Activated T-helper 1 cell treated with anti-CD3 and anti-CD28 coated beads, Interleukin-12 subunit alpha, Interleukin-12 subunit beta, Interleukin-2, Interleukin-4 antibody, amounts not matched to agents 30 ng/mL and 10 ng/mL and 1 ng/mL, durations not matched to agents 14 hours and 24 hours and 36 hours (primary cell): ENCODE data around the gene ATP4A. TPM values are rescaled to one million over a fixed set of nuclear protein-coding genes. Genes with fewer than 3 reads are reported as not detected.

Experiments used
- DNase-seq: peaks from one replicate; pipeline ENCODE4 v3.0.0; 2021; ENCODE audit warnings: low spot score
- H3K27ac Mint-ChIP-seq: one replicate; pipeline ENCODE4 v1.8.0; 2021; ENCODE audit warnings: mild to moderate bottlenecking, mixed read lengths
- H3K27me3 Mint-ChIP-seq: one replicate; pipeline ENCODE4 v1.8.0; 2022; ENCODE audit warnings: mild to moderate bottlenecking, moderate library complexity, mixed read lengths; ENCODE audit not compliant: insufficient read depth
- H3K36me3 Mint-ChIP-seq: one replicate; pipeline ENCODE4 v1.8.0; 2021; ENCODE audit warnings: low read depth, mixed read lengths
- H3K4me1 Mint-ChIP-seq: one replicate; pipeline ENCODE4 v1.8.0; 2021; ENCODE audit warnings: low read depth, mixed read lengths
- H3K4me3 Mint-ChIP-seq: one replicate; pipeline ENCODE4 v1.8.0; 2021; ENCODE audit warnings: mild to moderate bottlenecking, moderate library complexity, mixed read lengths
- H3K9me3 Mint-ChIP-seq: one replicate; pipeline ENCODE4 v1.8.0; 2021; ENCODE audit warnings: mixed read lengths
- intact Hi-C: fragments of 100-400 bp; cut with micrococcal nuclease; formaldehyde crosslinking; loops from one replicate; pipeline ENCODE4 v1.15.1; 2024
- total RNA-seq: library from RNA; stranded (reverse); gene quantifications from 2 replicates; pipeline ENCODE4 v1.2.3, GENCODE V29; 2022

ATP4A gene
- total RNA-seq, 1 donor from 2014 or later: not detected

DNA sequence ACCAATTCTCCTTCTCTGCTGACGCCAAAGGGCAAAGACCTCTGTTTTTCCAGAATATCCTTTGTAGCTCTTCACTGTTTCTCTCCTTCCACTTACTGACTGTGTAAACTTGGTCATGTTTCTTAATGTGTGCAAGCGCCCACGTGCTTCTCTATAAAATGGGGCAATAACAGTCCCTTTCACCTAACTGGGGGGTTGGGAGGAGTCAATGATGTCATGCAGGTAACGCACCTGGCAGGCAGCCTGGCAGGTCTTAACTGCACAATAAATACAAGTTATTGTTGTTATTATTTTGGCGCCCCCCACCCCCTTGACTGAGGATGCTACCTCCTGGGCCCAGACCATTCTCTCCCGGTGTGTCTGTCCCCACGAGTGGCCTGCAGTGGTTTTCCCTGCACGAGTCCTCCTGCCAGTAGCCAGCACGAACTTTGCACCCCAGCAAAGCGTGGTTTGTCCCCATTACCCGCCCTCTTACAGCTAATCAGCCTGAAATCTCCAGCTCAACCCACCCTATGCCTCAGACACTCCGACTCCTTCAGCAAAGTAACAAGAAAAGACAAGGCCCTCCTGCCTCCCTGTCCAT is 40.6 kb downstream of the ATP4A start:
- Mint-ChIP-seq H3K4me1 (no peaks in the 10 kb centered on the region), H3K9me3 (no peaks in the 10 kb centered on the region), H3K36me3 (no peaks in the 10 kb centered on the region), H3K27me3 (peaks cover 9% of the 10 kb centered on the region), H3K4me3 (no peak overlapping the region), H3K27ac (no peak overlapping the region)
- intact Hi-C loops: no loop called here
- DNase-seq: no peak

DNA sequence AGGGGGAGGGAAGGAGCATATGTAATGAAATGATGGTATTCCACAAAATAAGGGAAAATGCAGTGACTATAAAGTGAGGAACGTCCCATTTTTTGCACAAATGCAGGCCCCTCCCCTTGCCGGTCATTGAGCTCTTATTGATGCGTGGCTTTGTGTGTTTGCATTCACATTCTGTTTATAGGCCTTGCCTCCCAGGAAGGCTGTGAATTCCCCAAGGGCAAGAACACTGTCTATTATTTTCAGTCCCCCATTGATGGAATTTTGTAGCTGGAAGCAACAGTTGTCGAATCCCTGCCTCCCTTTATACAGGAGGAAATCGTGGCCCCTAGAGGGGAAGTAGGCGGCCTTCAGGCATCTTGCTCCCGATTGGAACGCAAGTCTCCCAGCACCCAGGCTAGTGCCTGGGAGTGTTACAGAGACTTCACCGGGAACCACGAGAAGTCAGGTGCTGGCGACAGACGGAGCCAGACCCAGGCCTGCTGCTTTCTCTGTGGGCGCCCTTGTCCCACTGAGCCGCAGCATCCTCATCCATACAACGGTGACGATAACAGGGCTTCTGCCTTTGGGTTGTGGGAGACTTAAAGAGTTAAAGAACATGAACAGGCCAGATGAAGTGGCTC is 42.2 kb downstream of the ATP4A start:
- intact Hi-C loops: no loop called here
- no peaks in the 10 kb centered on the region for H3K4me1 Mint-ChIP-seq
- DNase-seq: no peak
- peaks cover 8% of the 10 kb centered on the region for H3K27me3 Mint-ChIP-seq
- H3K9me3 Mint-ChIP-seq: no peaks in the 10 kb centered on the region
- H3K27ac Mint-ChIP-seq: no peak overlapping the region
- no peaks in the 10 kb centered on the region for H3K36me3 Mint-ChIP-seq
- no peak overlapping the region for H3K4me3 Mint-ChIP-seq

DNA sequence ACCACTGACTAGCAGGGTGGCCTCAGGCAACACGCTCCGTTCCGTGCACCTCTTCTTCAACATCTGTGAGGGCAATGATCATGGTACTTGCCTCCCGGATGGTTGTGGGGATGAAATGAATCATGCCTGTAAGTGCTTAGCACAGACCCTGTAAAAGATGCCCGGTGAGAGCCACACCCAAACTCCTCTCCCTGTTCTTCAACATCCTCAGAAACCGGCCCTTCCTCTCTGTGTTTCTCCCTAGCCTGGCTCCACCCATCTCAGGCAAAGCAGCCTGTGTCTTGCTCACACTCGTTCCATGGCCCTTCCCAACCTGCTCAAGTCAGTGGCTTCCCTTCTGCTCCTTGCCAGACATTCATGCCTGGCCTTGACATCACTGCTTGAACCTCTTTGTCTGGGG is 44.2 kb downstream of the ATP4A start:
- no peak for DNase-seq
- no peaks in the 10 kb centered on the region for H3K4me1 Mint-ChIP-seq
- H3K27ac Mint-ChIP-seq: no peak overlapping the region
- no peak overlapping the region for H3K4me3 Mint-ChIP-seq
- no peaks in the 10 kb centered on the region for H3K36me3 Mint-ChIP-seq
- H3K27me3 Mint-ChIP-seq: peaks cover 6% of the 10 kb centered on the region
- no peaks in the 10 kb centered on the region for H3K9me3 Mint-ChIP-seq
- intact Hi-C loops: no loop called here

DNA sequence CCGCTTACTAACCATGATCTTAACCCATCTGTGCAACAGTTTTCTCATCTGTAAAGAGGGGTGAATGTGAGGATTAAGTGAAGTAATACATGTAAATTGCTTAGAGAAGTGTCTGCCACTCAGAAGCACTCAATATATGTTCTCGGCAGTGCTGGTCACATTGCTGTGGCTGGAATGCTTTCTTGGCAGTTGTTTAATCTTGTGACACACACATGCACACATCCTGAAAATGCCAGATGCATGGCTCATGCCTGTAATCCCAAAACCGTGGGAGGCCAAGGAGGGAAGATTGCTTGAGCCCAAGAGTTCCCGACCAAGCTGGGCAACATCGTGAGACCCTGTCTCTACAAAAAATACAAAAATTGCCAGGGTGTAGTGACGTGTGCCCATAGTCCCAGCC is 45.1 kb downstream of the ATP4A start:
- Mint-ChIP-seq H3K27me3 (peaks cover 8% of the 10 kb centered on the region), H3K4me3 (no peak overlapping the region), H3K27ac (no peak overlapping the region), H3K9me3 (no peaks in the 10 kb centered on the region), H3K36me3 (no peaks in the 10 kb centered on the region), H3K4me1 (no peaks in the 10 kb centered on the region)
- intact Hi-C loops: no loop called here
- no peak for DNase-seq

DNA sequence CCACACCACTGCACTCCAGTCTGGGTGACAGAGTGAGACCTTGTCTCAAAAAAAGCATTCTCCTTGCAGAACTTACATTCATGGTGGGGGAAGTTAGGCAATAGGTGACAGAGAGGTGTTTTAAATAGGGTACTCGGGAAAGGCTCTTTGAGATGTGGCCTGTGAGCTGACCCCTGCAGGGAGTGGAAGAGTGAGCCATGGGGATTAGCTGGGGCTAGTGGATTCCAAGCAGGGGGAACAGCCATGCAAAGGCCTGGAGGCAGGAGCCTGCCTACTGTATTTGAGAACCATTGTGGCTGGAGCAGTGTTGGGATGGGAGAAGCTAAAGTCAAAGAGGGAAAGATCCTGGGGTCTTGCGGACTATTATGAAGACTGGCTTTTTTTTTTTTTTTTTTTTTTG is 46.1 kb downstream of the ATP4A start:
- DNase-seq: no peak
- Mint-ChIP-seq H3K27me3 (peaks cover 7% of the 10 kb centered on the region), H3K27ac (no peak overlapping the region), H3K4me1 (no peaks in the 10 kb centered on the region), H3K4me3 (no peak overlapping the region), H3K36me3 (no peaks in the 10 kb centered on the region), H3K9me3 (no peaks in the 10 kb centered on the region)
- intact Hi-C loops: no loop called here

DNA sequence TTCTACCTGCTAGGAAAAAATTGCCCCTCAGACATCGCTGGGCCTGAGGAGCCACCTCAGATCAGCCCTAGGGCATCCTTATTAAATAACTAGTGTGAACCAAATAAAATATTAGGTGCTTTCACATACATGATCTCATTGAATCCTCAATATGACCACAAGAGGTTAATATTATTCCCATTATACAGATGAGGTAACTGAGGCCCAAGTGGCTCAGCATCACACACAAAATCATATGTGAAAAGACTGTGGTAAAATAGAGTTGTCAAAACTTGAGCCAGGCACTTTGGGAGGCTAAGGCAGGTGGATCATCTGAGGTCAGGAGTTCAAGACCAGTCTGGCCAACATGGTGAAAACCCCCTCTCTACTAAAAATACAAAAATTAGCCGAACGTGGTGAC is 47.1 kb downstream of the ATP4A start:
- Mint-ChIP-seq H3K4me3 (no peak overlapping the region), H3K9me3 (no peaks in the 10 kb centered on the region), H3K27me3 (peaks cover 12% of the 10 kb centered on the region), H3K27ac (no peak overlapping the region), H3K4me1 (no peaks in the 10 kb centered on the region), H3K36me3 (no peaks in the 10 kb centered on the region)
- intact Hi-C loops: no loop called here
- DNase-seq: no peak

DNA sequence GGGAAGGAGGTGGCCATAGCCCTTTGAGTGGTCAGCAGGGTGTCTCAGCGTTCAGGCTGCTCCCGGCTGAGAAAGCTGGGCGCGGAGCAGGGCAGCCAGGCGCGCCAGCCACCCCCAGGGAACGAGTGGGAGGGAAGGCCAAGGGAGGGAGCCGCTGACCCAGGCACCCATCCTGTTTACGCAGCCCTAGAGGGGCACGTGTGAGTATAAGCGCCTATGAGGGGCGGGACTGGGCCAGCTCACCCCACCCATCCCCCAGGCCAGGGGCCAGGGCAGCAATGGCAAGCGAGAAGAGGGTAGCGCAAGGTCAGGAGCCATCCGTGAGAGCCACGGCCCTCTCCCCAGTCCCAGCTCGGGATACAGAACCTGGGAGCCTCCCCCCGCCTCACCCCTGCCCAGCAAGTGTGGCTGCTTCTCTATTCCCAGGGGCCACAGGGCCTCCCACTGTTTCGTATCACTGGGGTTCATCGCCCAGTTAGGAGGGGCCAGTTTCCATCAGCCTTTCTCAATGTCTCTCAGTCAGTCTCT is 49.1 kb downstream of the ATP4A start:
- Mint-ChIP-seq H3K36me3 (no peaks in the 10 kb centered on the region), H3K4me1 (peaks cover 3% of the 10 kb centered on the region), H3K27me3 (peaks cover 25% of the 10 kb centered on the region), H3K4me3 (no peak overlapping the region), H3K9me3 (no peaks in the 10 kb centered on the region), H3K27ac (no peak overlapping the region)
- DNase-seq: no peak
- intact Hi-C loops: no loop called here

DNA sequence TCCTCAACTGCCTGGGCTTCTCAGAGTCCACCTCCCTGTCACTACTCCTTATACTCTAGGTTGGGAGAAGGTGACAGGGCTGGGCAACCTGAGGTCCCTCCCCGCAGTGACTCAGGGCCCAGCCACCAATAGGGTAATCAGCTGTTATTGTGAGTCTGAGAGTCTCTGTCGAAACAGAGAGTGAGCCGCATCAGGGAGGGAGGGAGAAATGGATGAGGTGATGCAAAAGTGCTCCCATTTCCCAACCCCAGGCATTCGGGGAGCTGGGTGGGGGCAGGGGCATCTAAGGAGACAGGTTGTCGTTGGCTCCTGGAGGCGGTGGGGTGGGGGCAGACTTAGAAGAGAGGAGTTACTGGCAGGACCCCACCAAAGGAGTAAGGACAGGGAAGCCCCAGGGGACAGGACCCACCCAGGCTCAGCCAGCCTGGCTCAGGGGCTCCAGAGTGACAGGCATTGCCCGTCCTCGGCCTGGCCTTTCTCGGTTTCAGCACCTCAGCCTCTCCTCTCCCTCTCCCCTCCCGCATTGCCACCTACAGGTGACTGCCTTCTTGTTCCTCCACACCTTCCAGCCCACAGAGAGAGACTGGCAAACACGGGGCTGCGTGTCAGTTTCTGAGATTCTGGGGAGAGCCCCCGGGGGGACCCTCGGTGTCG is 49.7 kb downstream of the ATP4A start, which contains the start of gene DMKN:
Gene DMKN, minus strand, starts transcription at position 22 of the 654 bp plus-strand sequence. CDS start 174 bp downstream, outside the sequence.
- intact Hi-C loops: loop anchor here (1.0 kb wide), 1 partner anchor 74 kb away; no protein-coding TSS in a partner anchor
- no peak within 1 kb of the TSS for H3K27ac Mint-ChIP-seq
- no peak within 1 kb of the TSS for H3K4me3 Mint-ChIP-seq
- H3K4me1 Mint-ChIP-seq: peaks cover 6% of the 10 kb centered on the region
- no peaks in the 10 kb centered on the region for H3K36me3 Mint-ChIP-seq
- no peak for DNase-seq
- H3K27me3 Mint-ChIP-seq: peaks cover 30% of the 10 kb centered on the region
- no peaks in the 10 kb centered on the region for H3K9me3 Mint-ChIP-seq

DNA sequence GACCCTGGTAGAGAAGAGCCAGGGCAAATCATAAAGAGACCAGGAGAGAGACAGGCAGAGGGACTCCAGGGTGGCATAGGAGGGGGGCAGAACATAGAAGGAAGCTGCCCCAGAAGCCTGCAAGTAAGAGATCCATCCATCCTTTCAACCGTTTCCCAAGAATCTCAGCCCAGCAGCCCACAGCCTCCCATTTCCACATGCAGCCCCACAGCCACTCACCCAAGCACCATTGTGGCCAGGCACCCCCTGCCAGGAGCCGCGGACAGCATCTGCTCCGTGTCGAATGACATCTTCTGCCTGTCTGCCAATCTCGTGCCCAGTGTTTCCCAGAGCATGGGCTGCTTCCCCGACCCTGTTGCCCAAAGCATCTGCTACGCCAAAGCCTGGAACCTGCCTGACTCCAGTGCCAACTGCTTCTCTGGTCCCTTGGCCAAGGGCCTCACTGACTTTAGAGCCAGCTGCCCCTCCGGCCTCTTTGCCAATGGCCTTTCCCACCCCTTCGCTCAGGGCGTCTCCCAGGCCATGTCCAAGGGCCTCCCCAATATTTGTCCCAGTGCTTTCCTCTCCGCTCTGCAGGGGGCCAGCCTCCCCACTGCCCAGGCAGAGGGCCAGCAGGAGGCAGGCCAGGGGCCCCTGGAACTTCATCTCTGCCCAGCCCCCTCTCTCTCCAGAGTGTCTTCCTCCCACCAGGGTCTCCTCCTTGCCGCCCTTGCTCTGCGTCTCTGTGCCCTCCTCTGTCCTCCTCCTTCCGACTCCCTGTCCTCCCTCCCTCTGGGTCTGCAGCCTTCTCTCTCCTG is 50.4 kb downstream of the ATP4A start:
- Mint-ChIP-seq H3K9me3 (no peaks in the 10 kb centered on the region), H3K27ac (no peak overlapping the region), H3K36me3 (no peaks in the 10 kb centered on the region), H3K4me1 (peaks cover 6% of the 10 kb centered on the region), H3K4me3 (no peak overlapping the region), H3K27me3 (peaks cover 36% of the 10 kb centered on the region)
- DNase-seq: no peak
- intact Hi-C loops: loop anchor here (1.0 kb wide), 1 partner anchor 74 kb away; no protein-coding TSS in a partner anchor

DNA sequence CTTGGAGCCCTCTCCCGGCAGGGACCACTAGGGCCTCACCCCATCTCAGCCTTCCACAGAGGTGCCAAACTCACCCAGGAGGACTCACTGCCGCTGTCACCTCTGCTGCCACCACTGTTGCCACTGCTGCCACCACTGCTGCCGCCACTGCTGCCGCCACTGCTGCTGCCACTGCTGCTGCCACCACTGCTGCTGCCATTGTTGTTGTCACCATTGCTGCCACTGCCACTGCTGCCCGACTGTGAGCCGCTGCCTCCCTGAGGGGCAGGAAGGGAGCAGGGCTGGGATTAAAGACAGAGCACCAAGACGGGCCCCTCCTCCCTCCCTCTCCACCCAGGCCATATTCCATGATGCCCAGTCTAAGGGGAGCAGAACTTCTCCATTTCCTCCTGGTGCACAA is 52.1 kb downstream of the ATP4A start:
- H3K9me3 Mint-ChIP-seq: no peaks in the 10 kb centered on the region
- H3K36me3 Mint-ChIP-seq: no peaks in the 10 kb centered on the region
- H3K27ac Mint-ChIP-seq: no peak overlapping the region
- peaks cover 6% of the 10 kb centered on the region for H3K4me1 Mint-ChIP-seq
- no peak for DNase-seq
- intact Hi-C loops: loop anchor here (2.0 kb wide), 1 partner anchor 23 kb away; no protein-coding TSS in a partner anchor
- H3K4me3 Mint-ChIP-seq: no peak overlapping the region
- peaks cover 42% of the 10 kb centered on the region for H3K27me3 Mint-ChIP-seq

DNA sequence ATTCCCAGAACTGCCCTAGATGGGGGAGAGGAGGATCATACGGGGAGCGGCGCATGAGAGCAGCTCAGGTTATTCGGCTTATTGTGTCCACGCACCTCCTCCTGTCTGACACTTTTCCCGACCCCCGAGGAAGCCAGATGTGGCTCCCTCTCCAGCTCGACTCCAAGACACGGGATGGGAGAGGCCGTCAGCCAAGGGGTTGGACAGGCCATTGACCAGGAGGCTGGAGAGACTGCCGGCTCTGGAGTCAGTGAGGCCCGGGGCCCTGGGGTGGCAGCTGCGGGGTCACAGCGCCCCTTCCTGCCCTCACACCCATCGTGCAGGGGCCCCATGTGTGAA is 52.9 kb downstream of the ATP4A start:
- Mint-ChIP-seq H3K4me1 (peaks cover 6% of the 10 kb centered on the region), H3K9me3 (no peaks in the 10 kb centered on the region), H3K36me3 (no peaks in the 10 kb centered on the region), H3K27me3 (peaks cover 42% of the 10 kb centered on the region), H3K27ac (no peak overlapping the region), H3K4me3 (peak overlapping the region; percentile 57)
- intact Hi-C loops: loop anchor here (1.0 to 2.0 kb wide), 3 partner anchors 24 to 82 kb away; no protein-coding TSS in a partner anchor
- DNase-seq: no peak

DNA sequence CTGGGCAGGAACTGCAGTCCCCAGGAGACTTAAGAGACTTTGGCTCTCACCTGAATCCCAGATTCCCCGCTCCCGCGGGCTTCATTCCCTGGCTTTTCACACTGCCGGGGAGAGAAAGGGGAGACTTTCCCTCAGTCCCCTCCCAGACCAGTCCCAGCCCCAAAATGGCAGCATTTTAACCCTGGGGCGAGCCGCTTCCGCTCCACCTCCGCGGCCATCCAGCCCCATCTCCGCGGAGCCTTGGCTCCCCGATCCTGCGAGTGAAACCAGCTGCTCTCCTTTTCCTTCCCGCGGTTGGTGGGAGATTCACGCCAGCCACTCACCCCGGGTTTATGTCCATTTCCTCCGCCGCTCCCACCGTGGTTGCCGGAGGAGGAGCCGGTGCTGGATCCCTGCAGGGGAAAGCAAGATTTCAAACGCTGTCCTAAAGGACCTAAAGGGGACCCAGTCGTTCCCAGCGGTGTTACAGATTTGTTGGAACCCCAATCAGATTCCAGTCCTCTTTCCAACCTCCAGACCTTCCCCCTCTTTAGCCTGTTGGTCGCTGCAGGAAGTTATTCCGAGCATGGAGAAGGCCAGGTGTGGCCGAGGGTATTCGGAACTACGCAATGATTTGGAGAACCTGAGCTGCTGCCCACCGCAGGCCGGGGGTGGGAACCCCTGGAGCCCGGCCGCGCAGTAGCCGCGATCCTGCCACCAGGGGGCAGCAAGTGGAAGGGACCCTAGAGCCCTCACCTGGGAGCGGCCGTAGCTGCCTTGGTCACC is 53.4 kb downstream of the ATP4A start:
- DNase-seq: peak; percentile 46
- peak overlapping the region; percentile 57 for H3K4me3 Mint-ChIP-seq
- no peaks in the 10 kb centered on the region for H3K9me3 Mint-ChIP-seq
- peaks cover 45% of the 10 kb centered on the region for H3K27me3 Mint-ChIP-seq
- intact Hi-C loops: loop anchor here (1.0 to 2.0 kb wide), 3 partner anchors 25 to 82 kb away; no protein-coding TSS in a partner anchor
- H3K36me3 Mint-ChIP-seq: no peaks in the 10 kb centered on the region
- peaks cover 6% of the 10 kb centered on the region for H3K4me1 Mint-ChIP-seq
- H3K27ac Mint-ChIP-seq: no peak overlapping the region
